CD1c-positive myeloid dendritic cell (primary cell): ENCODE measurements around the gene PIGQ.
A peak's percentile ranks its signal among the peaks of the same experiment; 100 is the strongest.

Experiments used
- DNase-seq: peaks from one replicate; pipeline ENCODE4 v3.0.0-alpha.2; 2016; ENCODE audit errors: extremely low spot score

PIGQ gene

DNA sequence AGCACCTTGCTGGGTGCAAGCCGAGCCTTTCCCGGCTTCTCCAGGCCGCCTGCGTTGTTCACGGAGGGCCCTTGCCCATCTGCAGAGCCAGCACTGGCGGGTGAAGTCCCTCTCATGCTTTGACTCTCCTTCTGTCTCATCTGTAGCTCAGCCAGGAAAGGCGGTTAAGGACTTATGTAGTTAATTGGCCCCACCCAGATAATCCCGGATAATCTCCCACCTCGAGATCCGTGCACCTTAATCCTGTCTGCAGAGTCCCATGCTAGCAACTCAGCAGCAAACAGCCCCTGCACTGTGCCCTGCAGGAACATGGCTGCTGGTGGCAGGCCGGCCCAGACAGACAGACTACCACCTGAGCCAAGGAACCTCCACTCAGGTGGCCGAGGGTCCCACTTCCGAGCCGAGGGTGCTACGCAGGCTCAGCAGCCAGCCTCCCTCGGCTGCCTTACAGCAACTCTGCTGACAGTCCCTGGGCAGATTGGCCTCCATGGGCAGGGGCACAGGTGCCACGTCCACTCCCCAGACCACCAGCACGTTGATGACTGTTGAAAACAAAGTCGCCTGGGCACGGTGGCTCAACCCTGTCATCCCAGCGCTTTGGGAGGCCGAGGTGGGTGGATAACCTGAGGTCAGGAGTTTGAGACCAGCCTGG, 37.0 kb downstream of the PIGQ start:
- no peak for DNase-seq

DNA sequence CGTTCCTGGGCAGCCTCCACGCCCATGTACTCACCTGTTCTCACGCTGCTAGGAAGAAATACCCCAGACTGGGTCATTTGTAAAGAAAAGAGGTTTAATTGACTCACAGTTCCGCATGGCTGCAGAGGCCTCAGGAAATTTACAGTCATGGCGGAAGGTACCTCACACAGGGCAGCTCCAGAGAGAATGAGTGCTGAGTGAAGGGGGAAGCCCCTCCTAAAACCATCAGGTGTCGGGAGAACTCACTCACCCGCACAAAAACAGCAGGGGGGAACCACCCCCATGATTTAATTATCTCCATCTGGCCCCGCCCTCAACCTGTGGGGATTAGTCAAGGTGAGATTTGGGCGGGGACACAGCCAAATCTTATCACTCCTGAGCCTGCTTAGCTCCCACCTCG, 38.3 kb downstream of the PIGQ start:
- DNase-seq, result no peak

DNA sequence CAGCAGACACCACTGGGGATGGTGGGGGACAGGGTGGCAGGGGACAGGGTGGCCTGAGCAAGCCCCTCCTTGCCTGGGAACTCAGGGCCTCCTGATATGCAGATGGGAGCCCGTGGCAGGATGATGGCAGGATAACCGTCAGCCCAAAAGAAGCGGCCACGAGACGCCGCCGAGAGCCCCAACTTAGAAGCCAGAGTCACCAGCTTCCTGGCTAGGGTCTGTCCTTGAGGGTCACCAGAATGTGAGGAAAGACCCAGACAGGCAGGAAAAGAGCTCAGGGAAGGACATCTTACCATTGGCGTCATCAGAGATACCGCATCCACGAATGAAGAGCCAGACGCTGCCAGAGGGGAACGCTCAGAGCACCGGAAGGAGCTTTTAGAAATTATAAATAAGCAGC, 39.5 kb downstream of the PIGQ start:
- no peak for DNase-seq

DNA sequence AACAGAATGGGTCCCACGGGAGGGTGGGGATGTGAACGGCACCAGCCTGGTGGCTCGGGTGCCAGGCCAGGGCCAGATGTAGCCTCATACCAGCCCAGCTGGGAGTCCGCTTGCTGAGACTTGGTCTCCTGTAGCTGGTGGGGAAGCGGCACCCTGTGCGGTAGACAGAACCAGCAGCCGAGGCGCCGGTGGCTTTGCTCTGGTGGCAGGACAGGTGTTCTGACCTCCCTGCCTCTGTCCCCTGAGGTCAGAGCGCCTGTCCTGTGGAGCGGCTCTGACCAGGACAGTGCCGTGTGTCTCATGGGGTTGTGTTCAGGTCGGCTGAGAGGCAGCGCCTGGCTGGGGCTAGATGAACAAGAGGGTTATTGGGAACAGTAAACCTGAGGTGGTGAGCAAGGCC, 40.2 kb downstream of the PIGQ start:
- no peak for DNase-seq

DNA sequence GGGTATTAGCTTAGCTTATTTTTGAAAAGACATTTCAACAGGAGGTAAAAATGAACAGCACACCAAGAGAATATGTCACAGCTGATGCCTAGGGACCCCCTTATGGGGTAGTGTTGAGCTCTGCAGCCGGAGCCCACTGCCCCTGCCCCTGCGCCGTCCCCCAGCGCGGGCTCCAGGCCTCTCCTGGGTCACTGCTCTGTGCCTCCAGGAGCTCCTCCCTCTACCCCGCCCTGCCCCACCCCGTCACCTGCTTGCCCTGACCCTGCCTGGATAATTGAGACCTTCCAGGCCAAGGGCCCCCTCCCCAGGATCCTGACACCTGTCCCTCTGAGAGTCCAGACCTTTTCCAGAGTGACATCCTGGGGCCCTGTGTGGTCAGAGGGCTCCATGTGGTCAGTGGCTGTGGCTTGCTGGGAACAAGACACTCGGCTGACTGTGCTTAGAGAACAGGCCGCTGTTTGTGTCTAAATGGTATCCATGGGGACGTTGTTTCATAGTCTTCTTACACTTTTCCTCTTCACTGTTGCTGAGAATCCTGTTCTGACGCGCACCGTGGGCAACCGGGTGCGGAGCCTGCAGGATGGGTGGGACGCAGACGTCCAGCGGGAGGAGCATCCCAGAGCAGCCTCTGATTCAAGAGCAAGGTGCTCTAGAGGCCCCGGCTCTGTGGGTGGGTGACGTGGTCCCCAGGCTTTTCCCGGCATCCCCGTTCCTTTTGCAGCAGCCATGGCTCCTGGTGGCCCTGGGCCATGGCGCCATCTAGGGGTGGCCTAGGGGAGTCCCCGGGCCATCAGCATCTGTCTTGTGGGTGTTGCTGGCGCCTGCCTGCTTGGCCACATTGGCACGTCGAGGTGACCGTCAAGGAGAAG, 41.0 kb downstream of the PIGQ start:
- DNase-seq, result peak; percentile 67

DNA sequence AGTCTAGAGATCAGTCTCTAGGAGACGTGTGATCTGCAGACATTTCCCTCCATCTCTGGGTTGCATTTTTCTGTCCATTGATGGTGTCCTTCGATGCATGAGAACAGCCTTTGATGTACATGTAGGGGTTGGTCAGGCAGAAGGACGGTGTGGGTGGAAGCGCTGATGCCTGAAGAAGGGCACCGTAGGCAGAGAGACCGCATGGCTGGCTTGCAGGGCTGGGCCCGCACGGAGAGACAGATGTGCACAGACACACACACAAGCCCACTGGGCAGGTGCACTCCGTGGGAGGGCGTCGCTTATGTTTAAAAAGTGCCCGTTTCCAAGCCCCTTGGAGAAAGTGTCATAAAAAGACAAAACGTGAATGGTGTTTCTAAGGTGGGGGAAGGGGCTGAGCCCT, 45.4 kb downstream of the PIGQ start:
- DNase-seq, result no peak

DNA sequence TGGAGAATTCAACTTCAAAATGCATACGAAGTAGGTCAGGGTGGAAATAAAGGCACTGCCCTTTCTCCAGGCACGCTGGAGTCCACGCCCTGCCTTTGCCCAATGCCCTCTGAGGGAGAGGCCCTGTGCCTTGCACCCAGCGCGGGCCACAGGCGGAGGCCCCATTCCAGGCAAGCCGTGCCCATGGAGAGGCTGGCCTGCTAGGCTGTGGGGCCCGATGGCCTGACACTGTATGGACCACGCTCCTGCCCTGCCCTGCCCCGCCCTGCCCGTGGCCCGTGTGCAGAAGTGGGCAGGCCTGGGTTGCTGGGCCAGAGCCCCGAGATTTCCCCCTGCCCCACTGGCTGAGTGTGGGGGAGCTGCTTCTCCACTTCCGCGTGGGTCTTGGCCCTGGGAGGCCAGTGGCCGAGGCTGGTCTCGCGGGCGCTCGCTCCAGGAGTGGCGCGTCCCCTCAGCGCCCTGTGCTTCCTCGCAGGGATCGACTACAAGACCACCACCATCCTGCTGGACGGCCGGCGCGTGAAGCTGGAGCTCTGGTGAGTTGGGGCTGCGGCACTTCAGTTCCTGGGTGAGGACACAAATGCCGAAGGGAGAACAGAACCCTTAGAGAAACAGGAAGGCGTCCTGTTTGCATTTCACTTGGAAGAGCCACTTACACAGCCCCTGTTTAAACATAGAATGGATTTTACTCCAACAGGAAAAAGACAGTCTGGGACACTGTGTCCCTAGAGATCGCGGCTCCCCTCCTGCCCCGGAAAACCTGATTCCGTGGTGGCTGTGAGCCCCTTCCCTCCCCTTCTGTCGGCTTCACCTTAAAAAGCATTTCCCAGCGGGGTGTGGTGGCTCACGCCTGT, 47.2 kb downstream of the PIGQ start:
- DNase-seq, result no peak

DNA sequence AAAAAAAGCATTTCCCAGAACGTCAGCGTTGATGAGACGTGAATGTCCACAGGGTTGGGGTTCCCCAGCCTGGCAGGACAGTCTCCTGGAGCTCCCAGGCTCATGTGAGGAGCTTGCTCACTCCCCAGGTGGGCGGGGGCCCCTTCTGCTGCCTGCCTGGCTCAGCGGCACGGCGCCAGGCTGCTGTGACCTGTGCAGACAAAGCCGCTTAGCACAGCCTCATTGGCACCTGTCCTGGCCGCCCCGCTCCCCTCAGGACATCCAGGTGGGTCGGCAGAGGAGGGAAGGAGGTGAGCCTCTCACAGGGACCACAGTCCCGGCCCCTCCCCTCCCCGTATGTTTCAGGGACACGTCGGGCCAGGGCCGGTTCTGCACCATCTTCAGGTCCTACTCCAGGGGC, 48.1 kb downstream of the PIGQ start:
- no peak for DNase-seq

DNA sequence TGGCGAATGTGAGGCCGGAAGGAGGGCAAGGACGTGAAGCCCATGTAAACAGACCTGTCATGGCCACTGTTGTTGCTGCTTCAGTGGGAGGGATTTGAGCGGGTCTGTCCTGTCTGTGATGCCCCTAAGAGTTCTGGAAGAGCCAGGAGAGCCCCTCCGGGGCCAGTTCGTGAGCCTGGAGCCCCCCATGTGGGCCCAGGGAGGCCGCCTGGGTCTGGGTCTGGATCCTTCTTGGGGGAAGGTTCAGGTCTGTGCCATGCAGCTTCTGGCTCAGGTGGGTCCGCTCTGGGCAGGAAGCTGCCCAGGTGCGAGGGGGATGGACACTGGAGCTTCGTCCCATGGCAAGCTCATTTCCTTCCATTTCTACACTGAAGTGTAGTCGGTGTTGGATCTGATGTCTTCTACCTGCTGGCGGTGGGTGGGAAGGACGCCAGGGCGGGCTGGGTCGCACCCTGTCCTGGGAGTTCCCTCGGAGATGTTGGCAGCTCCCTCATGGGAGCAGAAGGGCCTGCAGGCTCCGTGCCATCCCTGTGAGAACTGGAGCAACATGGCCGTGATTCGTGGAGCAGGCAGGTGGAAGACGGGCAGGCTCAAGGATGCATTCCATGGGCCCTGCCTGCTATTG, 49.8 kb downstream of the PIGQ start:
- DNase-seq, result no peak

DNA sequence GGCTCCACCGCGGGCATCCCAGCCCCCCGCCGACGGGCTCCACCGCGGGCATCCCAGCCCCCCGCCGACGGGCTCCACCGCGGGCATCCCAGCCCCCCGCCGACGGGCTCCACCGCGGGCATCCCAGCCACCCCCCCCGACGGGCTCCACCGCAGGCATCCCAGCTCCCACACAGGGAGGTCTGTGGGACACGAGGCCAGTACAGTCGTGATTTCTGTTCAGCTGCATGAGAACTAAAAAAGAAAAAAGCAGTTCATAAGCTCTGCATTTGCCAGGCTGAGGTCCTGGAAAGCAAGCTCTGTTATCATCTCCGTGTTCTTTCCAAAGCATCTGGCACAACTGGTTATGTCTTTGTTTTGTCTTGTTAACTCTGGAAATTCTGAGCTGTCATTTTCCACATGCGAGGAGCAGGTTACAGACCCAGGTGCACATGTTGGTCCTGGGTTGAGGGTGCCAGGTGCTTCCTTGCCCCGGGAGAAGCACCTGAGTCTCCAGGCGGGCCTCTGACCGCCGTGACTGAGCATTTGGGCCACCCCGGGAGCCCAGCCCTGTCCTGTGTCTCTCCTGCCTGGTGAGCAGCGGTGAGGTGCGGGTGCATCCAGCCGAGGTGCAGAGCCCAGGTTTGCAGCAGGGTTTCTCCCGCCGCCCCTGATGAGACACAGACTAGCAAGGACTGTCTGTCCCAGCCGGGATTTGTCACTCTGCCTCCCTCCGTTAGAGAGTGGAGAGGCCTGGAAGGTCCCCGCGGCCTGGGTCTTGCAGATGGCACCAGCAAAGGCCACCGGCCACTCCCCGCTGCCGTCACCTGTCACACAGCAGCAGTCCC, 51.1 kb downstream of the PIGQ start:
- no peak for DNase-seq

DNA sequence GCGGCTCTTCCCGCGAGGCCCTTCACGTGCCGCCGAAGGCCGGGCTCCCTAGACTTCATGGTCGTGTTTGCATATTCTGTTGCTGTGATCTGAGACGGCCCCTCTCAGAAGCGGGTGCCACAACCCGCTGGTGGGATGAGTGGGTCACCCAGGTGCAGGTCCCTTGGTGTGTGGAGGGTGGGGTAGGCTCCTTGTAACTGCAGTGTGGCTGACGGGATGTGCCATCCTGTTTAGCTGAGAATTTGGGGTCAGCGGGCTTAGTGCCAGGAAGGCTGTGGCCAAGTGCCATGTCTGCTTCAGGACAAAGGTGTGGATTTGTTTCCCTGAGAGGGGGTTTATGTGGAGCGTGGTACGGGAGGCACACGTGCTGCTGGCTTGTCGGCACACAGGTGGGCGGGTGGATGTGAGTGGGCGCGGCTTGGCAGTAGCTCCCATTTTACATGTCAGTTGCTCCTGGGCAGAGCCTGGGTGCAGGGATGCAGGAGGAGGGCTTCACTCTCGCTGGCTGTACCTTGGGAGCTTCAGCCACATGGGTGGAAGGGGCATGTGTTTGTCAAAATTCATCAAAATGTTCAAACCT, 51.8 kb downstream of the PIGQ start:
- no peak for DNase-seq

DNA sequence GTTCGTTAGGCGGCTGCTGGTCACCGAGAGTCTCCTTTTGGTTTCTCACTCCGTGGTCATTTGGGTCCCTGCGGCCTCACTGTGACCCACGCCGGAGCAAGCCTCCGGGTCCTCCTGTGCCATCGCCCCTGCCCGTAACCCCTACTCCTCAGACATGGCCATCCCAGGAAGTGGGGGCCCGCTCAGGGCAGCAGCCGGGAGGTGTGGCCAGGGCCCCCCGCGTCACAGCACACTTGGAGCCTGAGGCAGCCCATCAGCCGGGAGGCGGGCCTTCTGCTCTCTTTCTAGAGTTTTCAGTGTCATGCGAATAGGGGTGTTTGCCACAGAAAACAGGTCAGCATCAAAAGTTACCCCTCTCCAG, 53.1 kb downstream of the PIGQ start:
- DNase-seq, result no peak

DNA sequence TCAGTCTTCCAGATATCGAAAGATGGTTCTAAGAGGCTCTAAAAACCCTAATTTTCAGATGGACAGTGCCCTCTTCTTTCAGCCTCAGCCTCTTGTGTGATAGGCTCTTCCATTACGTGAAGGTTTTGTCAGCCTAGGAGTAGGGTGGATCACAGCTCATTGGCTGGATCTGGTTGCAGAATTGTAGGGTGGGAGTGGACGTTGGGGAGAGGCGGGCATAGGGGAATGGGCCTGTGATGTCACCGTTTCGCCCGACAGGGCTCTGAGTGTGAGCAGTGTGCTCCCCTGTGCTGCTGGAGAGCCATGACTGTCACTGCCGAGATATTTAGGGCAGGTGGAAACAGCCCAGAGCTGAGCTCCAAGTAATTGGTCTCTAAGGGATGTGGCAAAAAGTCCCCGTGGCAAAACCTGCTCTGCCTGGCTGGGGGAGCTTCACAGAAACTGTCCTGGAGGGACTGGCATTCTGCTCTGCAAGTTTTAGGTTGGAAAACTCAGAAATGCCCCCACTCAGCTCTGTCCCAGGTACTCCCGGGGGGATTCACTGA, 54.8 kb downstream of the PIGQ start:
- DNase-seq, result no peak

DNA sequence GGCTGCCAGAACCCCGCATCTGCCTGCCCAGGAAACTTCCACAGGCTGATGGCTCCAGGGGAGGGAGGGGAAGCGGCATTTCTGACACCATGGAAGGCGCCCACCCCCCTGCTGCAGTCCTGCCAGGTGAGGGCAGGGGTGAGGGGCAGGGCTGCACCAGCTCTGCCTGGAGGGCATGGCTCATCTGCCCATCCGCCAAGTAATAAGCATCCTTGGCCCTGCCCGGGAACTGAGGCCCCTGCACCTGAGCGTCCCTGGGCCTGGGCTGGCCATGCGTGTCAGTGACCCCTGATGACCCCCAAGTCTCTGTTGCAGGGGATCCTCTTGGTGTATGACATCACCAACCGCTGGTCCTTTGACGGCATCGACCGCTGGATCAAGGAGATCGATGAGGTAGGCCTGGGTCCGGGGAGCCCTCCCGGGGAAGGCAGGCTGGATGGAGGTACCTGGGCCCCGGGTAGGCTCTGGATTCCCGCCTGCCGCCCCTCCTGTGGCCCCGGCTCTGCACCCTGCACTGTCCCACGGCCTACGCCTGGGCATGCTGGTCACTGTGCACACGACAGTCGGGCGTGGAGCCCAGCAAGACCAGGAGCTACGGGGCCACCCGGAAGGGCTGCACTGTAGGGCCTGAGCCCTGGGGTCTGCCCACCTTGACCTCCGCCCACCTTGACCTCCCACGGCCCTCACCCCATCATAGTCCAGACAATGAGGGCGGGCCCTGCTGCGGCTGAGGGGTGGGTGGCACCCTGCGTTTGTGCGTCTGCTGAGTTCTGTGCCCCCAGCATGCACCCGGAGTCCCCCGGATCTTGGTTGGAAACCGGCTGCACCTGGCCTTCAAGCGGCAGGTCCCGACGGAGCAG, 55.6 kb downstream of the PIGQ start:
- no peak for DNase-seq

DNA sequence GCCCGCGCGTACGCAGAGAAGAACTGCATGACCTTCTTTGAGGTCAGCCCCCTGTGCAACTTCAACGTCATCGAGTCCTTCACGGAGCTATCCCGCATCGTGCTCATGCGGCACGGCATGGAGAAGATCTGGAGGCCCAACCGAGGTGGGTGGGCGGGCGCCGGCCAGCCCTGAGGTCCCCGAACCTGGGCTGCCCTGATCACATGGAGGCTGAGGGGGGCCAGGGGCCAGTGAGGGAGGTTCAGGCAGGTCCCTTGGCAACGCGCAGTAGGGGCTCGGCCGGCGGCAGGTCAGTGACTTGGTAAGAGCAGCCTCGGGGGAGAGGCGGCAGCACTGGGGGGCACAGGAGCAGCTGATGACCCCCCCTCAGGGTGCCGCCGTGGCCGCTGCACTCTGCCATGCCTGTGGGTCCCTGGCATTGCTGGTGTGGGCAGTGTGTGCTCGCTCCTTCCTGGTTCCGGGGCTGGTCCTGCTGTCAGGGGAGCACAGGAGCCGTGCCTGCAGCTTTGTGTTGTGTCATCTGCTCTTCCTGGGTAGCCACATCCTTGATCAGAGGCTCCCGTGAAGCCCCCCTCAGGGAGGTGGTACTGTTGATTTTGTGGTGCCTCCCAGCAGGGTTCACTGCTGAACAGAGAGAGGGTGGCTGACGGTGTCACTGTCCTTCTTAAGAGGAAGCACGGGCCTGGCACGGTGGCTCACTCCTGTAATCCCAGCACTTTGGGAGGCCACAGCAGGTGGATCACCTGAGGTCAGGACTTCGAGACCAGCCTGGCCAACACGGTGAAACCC, 56.4 kb downstream of the PIGQ start:
- no peak for DNase-seq

DNA sequence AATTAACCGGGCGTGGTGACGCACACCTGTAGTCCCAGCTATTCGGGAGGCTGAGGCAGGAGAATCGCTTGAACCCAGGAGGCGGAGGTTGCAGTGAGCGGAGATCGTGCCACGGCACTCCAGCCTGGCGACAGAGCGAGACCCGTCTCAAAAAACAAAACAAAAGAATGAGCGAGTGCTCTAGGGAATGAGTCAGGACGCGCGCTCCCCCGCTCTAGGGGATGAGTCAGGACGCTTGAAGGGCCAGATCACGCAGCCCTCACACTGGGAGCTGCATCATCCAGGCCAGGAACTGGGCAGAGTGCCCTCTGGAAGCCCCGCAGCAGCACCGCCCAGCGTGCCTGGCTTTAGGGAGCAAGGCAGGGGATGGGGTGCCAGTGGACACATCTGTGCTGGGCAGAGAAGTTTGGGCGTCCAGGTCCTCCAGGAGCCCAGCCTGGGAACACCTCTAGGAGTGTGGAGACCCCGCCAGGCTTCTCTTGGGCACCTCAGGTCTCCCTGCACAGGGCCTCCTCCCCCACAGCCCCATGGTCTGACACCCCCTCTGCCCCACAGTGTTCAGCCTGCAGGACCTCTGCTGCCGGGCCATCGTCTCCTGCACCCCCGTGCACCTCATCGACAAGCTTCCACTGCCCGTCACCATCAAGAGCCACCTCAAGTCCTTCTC, 57.2 kb downstream of the PIGQ start:
- no peak for DNase-seq

DNA sequence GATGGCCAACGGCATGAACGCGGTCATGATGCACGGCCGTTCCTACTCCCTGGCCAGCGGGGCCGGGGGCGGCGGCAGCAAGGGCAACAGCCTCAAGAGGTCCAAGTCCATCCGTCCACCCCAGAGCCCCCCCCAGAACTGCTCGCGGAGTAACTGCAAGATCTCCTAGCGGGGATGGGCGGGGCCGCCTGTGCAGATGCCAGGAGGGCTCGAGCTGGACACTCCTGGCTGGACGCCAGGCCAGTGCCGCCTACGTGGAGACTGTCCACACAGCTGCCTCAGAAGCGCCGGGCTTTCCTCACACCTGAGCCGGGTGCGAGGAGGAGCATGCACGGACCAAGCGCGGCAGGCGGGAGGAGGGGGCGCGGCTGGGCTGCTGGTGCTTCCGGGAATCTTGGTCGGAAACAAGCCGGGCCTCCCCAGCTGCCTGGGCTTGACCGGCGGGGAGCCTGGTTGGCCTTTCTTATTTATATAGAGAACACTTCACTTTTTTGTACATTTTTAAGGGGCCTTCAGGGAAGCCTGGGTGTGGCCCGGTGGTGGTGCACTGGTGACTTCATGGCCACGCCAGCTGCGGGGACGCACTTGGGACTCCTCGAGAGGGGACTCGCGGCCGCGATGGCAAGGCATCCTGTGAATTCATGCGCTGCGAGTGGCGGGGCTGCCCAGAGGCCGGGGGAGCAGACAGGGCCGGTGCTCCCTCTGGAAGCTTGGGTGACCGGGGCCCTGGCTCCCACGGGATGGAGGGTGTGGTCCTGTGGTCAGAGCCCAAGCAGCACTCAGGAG, 57.9 kb downstream of the PIGQ start:
- no peak for DNase-seq
